Femur (tissue), 1 donor: ENCODE measurements around the gene MOGAT1.
"Not testable (repeated sequence)": the region's sequence is repeated elsewhere in the genome, so short reads cannot be mapped to it uniquely, and the experiment has no call there.

Experiments used
- DNase-seq: peaks from one replicate; pipeline ENCODE4 v3.0.0-alpha.2; 2017

Gene MOGAT1

GRCh38 chr2:222670191-222671038 lies 1.0 kb upstream of the MOGAT1 start:
- DNase-seq = no peak

- no peak for DNase-seq
Observed at GRCh38 chr2:222672068-222672401, 577 bp downstream of the MOGAT1 start.

- no peak for DNase-seq
Observed at GRCh38 chr2:222673273-222673672, 1.8 kb downstream of the MOGAT1 start.

- no peak for DNase-seq
Observed at GRCh38 chr2:222673883-222674282, 2.4 kb downstream of the MOGAT1 start.

- no peak for DNase-seq
Observed at GRCh38 chr2:222677981-222678380, 6.5 kb downstream of the MOGAT1 start.

GRCh38 chr2:222683805-222684204 lies 12.3 kb downstream of the MOGAT1 start:
- DNase-seq = no peak

GRCh38 chr2:222686086-222686750 lies 14.8 kb downstream of the MOGAT1 start:
- DNase-seq = no peak

GRCh38 chr2:222688917-222689316 lies 17.5 kb downstream of the MOGAT1 start:
- no peak for DNase-seq

GRCh38 chr2:222689322-222689721 lies 17.9 kb downstream of the MOGAT1 start:
- DNase-seq = no peak

GRCh38 chr2:222690564-222691200 lies 19.2 kb downstream of the MOGAT1 start:
- DNase-seq = peak; percentile 83

- not testable (repeated sequence) for DNase-seq
Observed at GRCh38 chr2:222693413-222693812, 22.0 kb downstream of the MOGAT1 start.

- DNase-seq = no peak
Observed at GRCh38 chr2:222693837-222694236, 22.4 kb downstream of the MOGAT1 start.

GRCh38 chr2:222698276-222698675 lies 26.8 kb downstream of the MOGAT1 start:
- DNase-seq = no peak

- DNase-seq = no peak
Observed at GRCh38 chr2:222701233-222701632, 29.8 kb downstream of the MOGAT1 start.

- no peak for DNase-seq
Observed at GRCh38 chr2:222701721-222702131, 30.3 kb downstream of the MOGAT1 start.

- DNase-seq = no peak
Observed at GRCh38 chr2:222703091-222703490, 31.6 kb downstream of the MOGAT1 start.

- DNase-seq = no peak
Observed at GRCh38 chr2:222703886-222704285, 32.4 kb downstream of the MOGAT1 start.

GRCh38 chr2:222706616-222707015 lies 35.2 kb downstream of the MOGAT1 start:
- no peak for DNase-seq

- DNase-seq = no peak
Observed at GRCh38 chr2:222707102-222707688, 35.7 kb downstream of the MOGAT1 start.

GRCh38 chr2:222707689-222708273 lies 36.3 kb downstream of the MOGAT1 start:
- no peak for DNase-seq

GRCh38 chr2:222708274-222708710 lies 36.8 kb downstream of the MOGAT1 start:
- DNase-seq = peak; percentile 86

- peak; percentile 93 for DNase-seq
Observed at GRCh38 chr2:222709191-222709891, 37.9 kb downstream of the MOGAT1 start.
